Measurements from ENCODE around the gene TRIM69. TPM values are rescaled to one million over a fixed set of nuclear protein-coding genes. Genes with fewer than 3 reads are reported as not detected.
"Not testable (repeated sequence)": the region's sequence is repeated elsewhere in the genome, so short reads cannot be mapped to it uniquely, and the experiment has no call there.

The TRIM69 gene
- total and polyA plus RNA-seq, 4 donors = 11.2 to 26.4 (median 17.2) TPM

GRCh38 chr15:44781128-44781810, 44.9 kb downstream of the TRIM69 start:
- WGBS, 2 donors = 90 to 92% methylated on average over 7 of the region's 7 CpGs
- no peak for ATAC-seq (ENCODE audit: insufficient read depth, low FRiP score)
- no peak for TF ChIP-seq CTCF (IDR thresholded peaks at IDR 0.05; ENCODE audit: control extremely low read depth, extremely low read depth)

GRCh38 chr15:44782516-44782915, 46.2 kb downstream of the TRIM69 start:
- ATAC-seq (ENCODE audit: insufficient read depth, low FRiP score) (no peak), DNase-seq (no peak)
- H3K9ac ChIP-seq (ENCODE audit: insufficient read depth in 1 of 2, low read length in 2 of 2) = no peak overlapping the region
- no peak for TF ChIP-seq CTCF (IDR thresholded peaks at IDR 0.05; ENCODE audit: control extremely low read depth, extremely low read depth)
- H3K4me3 ChIP-seq = no peak overlapping the region
- WGBS, 2 donors = 88 to 96% methylated on average over 3 of the region's 3 CpGs
- H3K27me3 ChIP-seq (ENCODE audit: control insufficient read depth in 3 of 3, insufficient read depth in 3 of 3, low read length in 2 of 3) = peaks cover 0 to 3% (median 0%) of the 10 kb centered on the region in 3 donors
- no peaks in the 10 kb centered on the region for H3K36me3 ChIP-seq (ENCODE audit: control insufficient read depth in 4 of 4, insufficient read depth in 4 of 4, low read length in 4 of 4)
- no peaks in the 10 kb centered on the region for H3K9me3 ChIP-seq (ENCODE audit: control insufficient read depth in 4 of 4, insufficient read depth in 3 of 4, low read length in 3 of 4)
- H3K4me1 ChIP-seq (ENCODE audit: control insufficient read depth in 5 of 5, insufficient read depth in 5 of 5, low read length in 5 of 5) = no peaks in the 10 kb centered on the region
- H3K27ac ChIP-seq (ENCODE audit: low read depth in 1 of 2, low read length in 1 of 2) = no peak overlapping the region

More at GRCh38 chr15:44781128-44781810, 44.9 kb downstream of the TRIM69 start:
- no peak overlapping the region for H3K4me3 ChIP-seq
- DNase-seq = no peak
- H3K9me3 ChIP-seq (ENCODE audit: control insufficient read depth in 4 of 4, insufficient read depth in 3 of 4, low read length in 3 of 4) = no peaks in the 10 kb centered on the region
- H3K27ac ChIP-seq (ENCODE audit: low read depth in 1 of 2, low read length in 1 of 2) = no peak overlapping the region
- no peak overlapping the region for H3K9ac ChIP-seq (ENCODE audit: insufficient read depth in 1 of 2, low read length in 2 of 2)
- H3K27me3 ChIP-seq (ENCODE audit: control insufficient read depth in 3 of 3, insufficient read depth in 3 of 3, low read length in 2 of 3) = no peaks in the 10 kb centered on the region
- no peaks in the 10 kb centered on the region for H3K36me3 ChIP-seq (ENCODE audit: control insufficient read depth in 4 of 4, insufficient read depth in 4 of 4, low read length in 4 of 4)
- no peaks in the 10 kb centered on the region for H3K4me1 ChIP-seq (ENCODE audit: control insufficient read depth in 5 of 5, insufficient read depth in 5 of 5, low read length in 5 of 5)

- ATAC-seq (ENCODE audit: insufficient read depth, low FRiP score) = not testable (repeated sequence)
Measured at GRCh38 chr15:44784918-44785274, 48.6 kb downstream of the TRIM69 start.

GRCh38 chr15:44788748-44789147, 52.4 kb downstream of the TRIM69 start:
- H3K27ac ChIP-seq (ENCODE audit: low read depth in 1 of 2, low read length in 1 of 2) = no peak overlapping the region
- no peak overlapping the region for H3K9ac ChIP-seq (ENCODE audit: insufficient read depth in 1 of 2, low read length in 2 of 2)
- ATAC-seq (ENCODE audit: insufficient read depth, low FRiP score) (no peak), DNase-seq (no peak)
- WGBS, 2 donors = 50 to 64% methylated on average over 8 of the region's 8 CpGs
- no peaks in the 10 kb centered on the region for H3K9me3 ChIP-seq (ENCODE audit: control insufficient read depth in 4 of 4, insufficient read depth in 3 of 4, low read length in 3 of 4)
- no peak overlapping the region for H3K4me3 ChIP-seq
- no peaks in the 10 kb centered on the region for H3K4me1 ChIP-seq (ENCODE audit: control insufficient read depth in 5 of 5, insufficient read depth in 5 of 5, low read length in 5 of 5)
- H3K36me3 ChIP-seq (ENCODE audit: control insufficient read depth in 4 of 4, insufficient read depth in 4 of 4, low read length in 4 of 4) = no peaks in the 10 kb centered on the region
- peaks cover 0 to 12% (median 0%) of the 10 kb centered on the region in 3 donors for H3K27me3 ChIP-seq (ENCODE audit: control insufficient read depth in 3 of 3, insufficient read depth in 3 of 3, low read length in 2 of 3)
- TF ChIP-seq CTCF (IDR thresholded peaks at IDR 0.05; ENCODE audit: control extremely low read depth, extremely low read depth) = no peak

More at GRCh38 chr15:44784918-44785274, 48.6 kb downstream of the TRIM69 start:
- peak overlapping the region in 1 of 2 donors; percentile 4 for H3K27ac ChIP-seq (ENCODE audit: low read depth in 1 of 2, low read length in 1 of 2)
- WGBS, 2 donors = 57 to 62% methylated on average over 5 of the region's 5 CpGs
- peaks cover 0 to 12% (median 0%) of the 10 kb centered on the region in 3 donors for H3K27me3 ChIP-seq (ENCODE audit: control insufficient read depth in 3 of 3, insufficient read depth in 3 of 3, low read length in 2 of 3)
- H3K9ac ChIP-seq (ENCODE audit: insufficient read depth in 1 of 2, low read length in 2 of 2); H3K4me1 ChIP-seq (ENCODE audit: control insufficient read depth in 5 of 5, insufficient read depth in 5 of 5, low read length in 5 of 5); H3K9me3 ChIP-seq (ENCODE audit: control insufficient read depth in 4 of 4, insufficient read depth in 3 of 4, low read length in 3 of 4); H3K36me3 ChIP-seq (ENCODE audit: control insufficient read depth in 4 of 4, insufficient read depth in 4 of 4, low read length in 4 of 4); DNase-seq; H3K4me3 ChIP-seq: not testable (repeated sequence)

Data from lung (tissue), 12 donors.